KMS-11 (cell line): Measurements from ENCODE around the gene SAG.

ENCODE experiments used
- H2AFZ ChIP-seq: fragments of 200-600 bp; sonication (generic); 2 replicates; pipeline ENCODE4 v1.6.1; 2016; ENCODE audit warnings: antibody characterized with exemption, mixed run types, low read depth
- H3K27ac ChIP-seq: fragments of 200-600 bp; sonication (generic); 2 replicates; pipeline ENCODE4 v1.6.1; 2016; ENCODE audit warnings: mild to moderate bottlenecking, mixed run types
- H3K27me3 ChIP-seq: fragments of 200-600 bp; sonication (generic); 2 replicates; pipeline ENCODE4 v1.6.1; 2017; ENCODE audit warnings: mild to moderate bottlenecking, low read depth, mixed run types, moderate library complexity; ENCODE audit not compliant: insufficient read depth
- H3K36me3 ChIP-seq: fragments of 200-600 bp; sonication (generic); 2 replicates; pipeline ENCODE4 v1.6.1; 2017; ENCODE audit warnings: mild to moderate bottlenecking, mixed run types; ENCODE audit not compliant: insufficient read depth
- H3K4me1 ChIP-seq: fragments of 200-600 bp; sonication (generic); 2 replicates; pipeline ENCODE4 v1.6.1; 2016; ENCODE audit warnings: mild to moderate bottlenecking, low read depth, mixed run types; ENCODE audit not compliant: poor library complexity, severe bottlenecking
- H3K4me2 ChIP-seq: fragments of 200-600 bp; sonication (generic); 2 replicates; pipeline ENCODE4 v1.7.0; 2016; ENCODE audit warnings: mild to moderate bottlenecking, mixed run types
- H3K4me3 ChIP-seq: fragments of 200-600 bp; sonication (generic); IDR thresholded peaks from 2 replicates; pipeline ENCODE4 v1.6.1; 2017; ENCODE audit warnings: low read depth, low read length, mixed read lengths; ENCODE audit not compliant: insufficient read depth
- H3K79me2 ChIP-seq: fragments of 200-600 bp; sonication (generic); 2 replicates; pipeline ENCODE4 v1.6.1; 2016; ENCODE audit warnings: low read depth, mixed run types; ENCODE audit not compliant: insufficient read depth
- H3K9ac ChIP-seq: fragments of 200-600 bp; sonication (generic); 2 replicates; pipeline ENCODE4 v1.6.1; 2016; ENCODE audit warnings: mild to moderate bottlenecking, mixed run types
- H4K20me1 ChIP-seq: fragments of 200-600 bp; sonication (generic); 2 replicates; pipeline ENCODE4 v1.6.1; 2016; ENCODE audit warnings: mild to moderate bottlenecking, mixed run types; ENCODE audit not compliant: insufficient read depth
- CTCF ChIP-seq: fragments of 200-600 bp; sonication (generic); conservative IDR thresholded peaks from 2 replicates; pipeline ENCODE4 v1.6.1; 2017; ENCODE audit warnings: low read depth, mild to moderate bottlenecking, antibody characterized with exemption, low read length, moderate library complexity, mixed read lengths

The SAG gene

DNA sequence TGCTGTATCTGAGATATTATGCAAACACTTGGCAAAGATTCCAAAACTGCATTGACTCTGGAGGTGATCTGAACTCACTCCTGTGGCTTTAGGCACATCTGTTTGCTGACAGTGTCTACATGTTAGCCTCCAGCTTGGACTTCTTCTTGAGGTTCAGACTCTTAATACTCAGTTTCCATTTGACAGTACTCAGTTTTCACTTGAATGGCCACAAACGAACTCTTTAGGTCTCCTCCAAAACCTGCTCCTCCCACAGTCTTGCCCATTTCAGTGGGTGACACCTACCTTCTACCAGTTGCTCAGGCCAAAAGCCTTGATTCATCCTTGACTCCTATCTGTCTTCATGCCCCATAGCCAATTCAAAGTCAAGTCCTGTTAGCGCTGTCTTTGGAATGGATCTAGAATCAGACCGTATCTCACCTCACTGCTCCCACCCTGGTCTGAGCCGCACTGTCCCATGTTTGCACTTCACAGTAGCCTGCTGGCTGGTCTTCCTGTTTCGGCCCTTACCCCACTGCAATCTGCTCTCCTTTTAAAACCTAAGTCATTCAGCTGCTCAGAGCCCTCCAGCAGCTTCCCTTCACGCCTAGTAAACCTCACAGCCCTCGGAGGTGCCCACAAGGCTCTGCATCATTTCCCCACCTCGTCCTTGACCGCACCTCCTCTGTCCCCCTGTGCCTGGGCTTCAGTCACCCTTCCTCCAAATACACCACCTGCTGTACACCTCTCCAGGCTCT is 45.6 kb upstream of the SAG start:
- peaks cover 17% of the 10 kb centered on the region; the same call in 1 of the 2 replicates for H3K36me3 ChIP-seq

DNA sequence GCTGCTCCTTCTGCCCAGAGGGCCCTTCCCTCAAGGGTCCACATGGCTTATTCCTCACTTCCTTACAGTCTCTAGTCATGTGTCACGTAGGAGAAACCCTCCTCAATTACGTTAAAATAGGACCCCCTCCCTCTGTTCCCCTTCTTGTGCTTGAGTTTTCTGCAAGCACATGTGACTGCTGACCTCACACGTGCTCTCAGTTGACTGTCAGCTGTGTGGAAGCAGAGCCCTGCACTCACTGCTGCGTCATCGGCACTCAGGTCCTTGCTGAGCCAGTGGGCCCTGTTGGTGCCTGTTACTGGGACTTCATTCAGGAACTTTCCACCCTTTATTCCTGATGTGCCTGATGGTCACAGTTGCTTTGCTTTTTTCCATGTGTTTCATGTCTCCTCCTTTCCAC is 45.1 kb upstream of the SAG start:
- 0 out of 2 replicates have a peak, but pooled peaks cover 3% of the 10 kb centered on the region for H4K20me1 ChIP-seq
- H2AFZ ChIP-seq: no peak overlapping the region
- H3K27ac ChIP-seq: no peak overlapping the region
- H3K9ac ChIP-seq: no peak overlapping the region
- peaks cover 5% of the 10 kb centered on the region; the same call in 1 of the 2 replicates for H3K79me2 ChIP-seq
- H3K36me3 ChIP-seq: peaks cover 11% of the 10 kb centered on the region; the same call in 1 of the 2 replicates
- no peak overlapping the region for H3K4me2 ChIP-seq
- TF ChIP-seq CTCF: no peak
- H3K4me1 ChIP-seq: no peaks in the 10 kb centered on the region
- no peak overlapping the region for H3K4me3 ChIP-seq
- H3K27me3 ChIP-seq: no peaks in the 10 kb centered on the region

More for the DNA sequence above, 45.6 kb upstream of the SAG start:
- H3K9ac ChIP-seq: no peak overlapping the region
- TF ChIP-seq CTCF: no peak
- H3K27ac ChIP-seq: no peak overlapping the region
- no peaks in the 10 kb centered on the region for H3K4me1 ChIP-seq
- no peaks in the 10 kb centered on the region for H3K27me3 ChIP-seq
- H2AFZ ChIP-seq: no peak overlapping the region
- H3K4me2 ChIP-seq: no peak overlapping the region
- peaks cover 5% of the 10 kb centered on the region; the same call in 1 of the 2 replicates for H3K79me2 ChIP-seq
- H4K20me1 ChIP-seq: 0 out of 2 replicates have a peak, but pooled peaks cover 3% of the 10 kb centered on the region
- H3K4me3 ChIP-seq: no peak overlapping the region

- Histone ChIP-seq H3K4me3 (no peak overlapping the region), H3K4me2 (no peak overlapping the region), H3K79me2 (peaks cover 5% of the 10 kb centered on the region; the same call in 1 of the 2 replicates), H3K27me3 (no peaks in the 10 kb centered on the region), H2AFZ (no peak overlapping the region), H4K20me1 (0 out of 2 replicates have a peak, but pooled peaks cover 2% of the 10 kb centered on the region), H3K27ac (no peak overlapping the region), H3K9ac (no peak overlapping the region), H3K36me3 (peaks cover 11% of the 10 kb centered on the region; the same call in 1 of the 2 replicates), H3K4me1 (no peaks in the 10 kb centered on the region)
- TF ChIP-seq CTCF: no peak
Observed at GRCh38 chr2:233263045-233263570, 44.5 kb upstream of the SAG start.

GRCh38 chr2:233264667-233265066 is 42.9 kb upstream of the SAG start:
- Histone ChIP-seq H3K27me3 (no peaks in the 10 kb centered on the region), H3K4me2 (no peak overlapping the region), H3K36me3 (peaks cover 11% of the 10 kb centered on the region; the same call in 1 of the 2 replicates), H3K27ac (no peak overlapping the region), H3K9ac (no peak overlapping the region), H3K4me1 (no peaks in the 10 kb centered on the region), H4K20me1 (no peaks in the 10 kb centered on the region), H3K4me3 (no peak overlapping the region), H3K79me2 (peaks cover 3% of the 10 kb centered on the region; the same call in 1 of the 2 replicates), H2AFZ (no peak overlapping the region)
- TF ChIP-seq CTCF: no peak
